Stimulated activated CD4-positive, alpha-beta T cell treated with anti-CD3 and anti-CD28 coated beads, Interleukin-2, amount 100 ng/mL, for 48 hours (primary cell): ENCODE results near the gene SLC25A42.

Experiments used
- DNase-seq, 2 donors: peaks; one replicate each; pipeline ENCODE4 v3.0.0-alpha.2; 2020

Gene SLC25A42

GRCh38 chr19:19051478-19052213 is 12.1 kb upstream of the SLC25A42 start:
- no peak for DNase-seq

- DNase-seq: no peak
These were observed 10.9 kb upstream of the SLC25A42 start for GRCh38 chr19:19052921-19053320.

GRCh38 chr19:19053508-19054314 is 10.1 kb upstream of the SLC25A42 start:
- DNase-seq: peak; percentile 53 to 63

GRCh38 chr19:19054315-19054938 is 9.4 kb upstream of the SLC25A42 start:
- DNase-seq: no peak

GRCh38 chr19:19054939-19055440 is 8.8 kb upstream of the SLC25A42 start:
- DNase-seq: no peak

- DNase-seq: no peak
These were observed 8.1 kb upstream of the SLC25A42 start for GRCh38 chr19:19055701-19056100.

- no peak for DNase-seq
These were observed 7.0 kb upstream of the SLC25A42 start for GRCh38 chr19:19056636-19057275.

GRCh38 chr19:19057317-19057716 is 6.5 kb upstream of the SLC25A42 start:
- no peak for DNase-seq

- no peak for DNase-seq
These were observed 6.1 kb upstream of the SLC25A42 start for GRCh38 chr19:19057720-19058119.

GRCh38 chr19:19059018-19059836 is 4.6 kb upstream of the SLC25A42 start:
- no peak for DNase-seq

- no peak for DNase-seq
These were observed 3.8 kb upstream of the SLC25A42 start for GRCh38 chr19:19059837-19060611.

GRCh38 chr19:19061506-19061905 is 2.3 kb upstream of the SLC25A42 start:
- DNase-seq: no peak

- DNase-seq: peak in 1 of 2 donors; percentile 11
These were observed 1.2 kb upstream of the SLC25A42 start for GRCh38 chr19:19062454-19063182.

GRCh38 chr19:19064098-19064722 is 416 bp downstream of the SLC25A42 start:
- DNase-seq: peak in 1 of 2 donors; percentile 7

- peak; percentile 13 to 24 for DNase-seq
These were observed 1.3 kb downstream of the SLC25A42 start for GRCh38 chr19:19064811-19065745.

GRCh38 chr19:19067276-19068072 is 3.7 kb downstream of the SLC25A42 start:
- DNase-seq: no peak

- DNase-seq: no peak
These were observed 5.2 kb downstream of the SLC25A42 start for GRCh38 chr19:19068659-19069654.
